Measurements from ENCODE around the gene IL18RAP. TPM values are rescaled to one million over a fixed set of nuclear protein-coding genes. Genes with fewer than 3 reads are reported as not detected.

Gene IL18RAP
- 3.0 TPM for total RNA-seq

GRCh38 chr2:102422910-102423309 lies at the start of gene IL18RAP:
TSS of gene IL18RAP (plus strand) at chr2:102423160. CDS start at chr2:102423278, 118 bp downstream.
- intact Hi-C loops (cut with DNase I) = no loop called here
- DNase-seq (ENCODE audit: low spot score) (no peak), ATAC-seq (no peak)

GRCh38 chr2:102376052-102376591 lies 46.8 kb upstream of the IL18RAP start:
- intact Hi-C loops (cut with DNase I) = no loop called here
- no peak for ATAC-seq

GRCh38 chr2:102383722-102384121 lies 39.2 kb upstream of the IL18RAP start:
- DNase-seq (ENCODE audit: low spot score) (no peak), ATAC-seq (no peak)
- intact Hi-C loops (cut with DNase I) = no loop called here

More at GRCh38 chr2:102376052-102376591, 46.8 kb upstream of the IL18RAP start:
- no peak for DNase-seq (ENCODE audit: low spot score)

GRCh38 chr2:102385522-102385921 lies 37.4 kb upstream of the IL18RAP start:
- intact Hi-C loops (cut with DNase I) = no loop called here
- ATAC-seq (no peak), DNase-seq (ENCODE audit: low spot score) (no peak)

- intact Hi-C loops (cut with DNase I) = no loop called here
- no peak for ATAC-seq
- no peak for DNase-seq (ENCODE audit: low spot score)
Measured at GRCh38 chr2:102386004-102386403, 37.0 kb upstream of the IL18RAP start.

GRCh38 chr2:102386867-102387541 lies 36.0 kb upstream of the IL18RAP start:
- DNase-seq (ENCODE audit: low spot score) (no peak), ATAC-seq (no peak)
- intact Hi-C loops (cut with DNase I) = no loop called here

- intact Hi-C loops (cut with DNase I) = no loop called here
- no peak for DNase-seq (ENCODE audit: low spot score)
- ATAC-seq = no peak
Measured at GRCh38 chr2:102387763-102388546, 35.0 kb upstream of the IL18RAP start.

GRCh38 chr2:102391565-102391964 lies 31.4 kb upstream of the IL18RAP start:
- intact Hi-C loops (cut with DNase I) = no loop called here
- no peak for DNase-seq (ENCODE audit: low spot score)
- ATAC-seq = no peak

GRCh38 chr2:102392096-102392495 lies 30.9 kb upstream of the IL18RAP start:
- no peak for DNase-seq (ENCODE audit: low spot score)
- intact Hi-C loops (cut with DNase I) = no loop called here
- no peak for ATAC-seq

GRCh38 chr2:102392942-102393341 lies 30.0 kb upstream of the IL18RAP start:
- intact Hi-C loops (cut with DNase I) = no loop called here
- no peak for ATAC-seq
- DNase-seq (ENCODE audit: low spot score) = no peak

- ATAC-seq (no peak), DNase-seq (ENCODE audit: low spot score) (no peak)
- intact Hi-C loops (cut with DNase I) = no loop called here
Measured at GRCh38 chr2:102396012-102396411, 26.9 kb upstream of the IL18RAP start.

- no peak for ATAC-seq
- no peak for DNase-seq (ENCODE audit: low spot score)
- intact Hi-C loops (cut with DNase I) = no loop called here
Measured at GRCh38 chr2:102397209-102397608, 25.8 kb upstream of the IL18RAP start.

- no peak for ATAC-seq
- DNase-seq (ENCODE audit: low spot score) = no peak
- intact Hi-C loops (cut with DNase I) = no loop called here
Measured at GRCh38 chr2:102399499-102400141, 23.3 kb upstream of the IL18RAP start.

GRCh38 chr2:102401456-102401855 lies 21.5 kb upstream of the IL18RAP start:
- no peak for ATAC-seq
- intact Hi-C loops (cut with DNase I) = no loop called here
- no peak for DNase-seq (ENCODE audit: low spot score)

GRCh38 chr2:102401865-102402264 lies 21.1 kb upstream of the IL18RAP start:
- DNase-seq (ENCODE audit: low spot score) = no peak
- intact Hi-C loops (cut with DNase I) = no loop called here
- no peak for ATAC-seq

GRCh38 chr2:102410952-102411351 lies 12.0 kb upstream of the IL18RAP start:
- ATAC-seq (no peak), DNase-seq (ENCODE audit: low spot score) (no peak)
- intact Hi-C loops (cut with DNase I) = loop anchor here (1.0 kb wide), 1 partner anchor 28 kb away; no protein-coding TSS in a partner anchor

- DNase-seq (ENCODE audit: low spot score) (no peak), ATAC-seq (no peak)
- intact Hi-C loops (cut with DNase I) = no loop called here
Measured at GRCh38 chr2:102412199-102412598, 10.8 kb upstream of the IL18RAP start.

- ATAC-seq (no peak), DNase-seq (ENCODE audit: low spot score) (no peak)
- intact Hi-C loops (cut with DNase I) = loop anchor here (5.0 kb wide), 1 partner anchor 1439 kb away; no protein-coding TSS in a partner anchor
Measured at GRCh38 chr2:102417946-102418345, 5.0 kb upstream of the IL18RAP start.

GRCh38 chr2:102418421-102418961 lies 4.5 kb upstream of the IL18RAP start:
- no peak for ATAC-seq
- DNase-seq (ENCODE audit: low spot score) = no peak
- intact Hi-C loops (cut with DNase I) = loop anchor here (5.0 kb wide), 1 partner anchor 1439 kb away; no protein-coding TSS in a partner anchor

All from sciatic nerve (tissue), 2 donors.